SK-N-SH (cell line): ENCODE data around the gene MYLK. TPM values are rescaled to one million over a fixed set of nuclear protein-coding genes. Genes with fewer than 3 reads are reported as not detected.

Experiments
- CTCF ChIA-PET: fragments of 300-600, 350-600 bp; formaldehyde crosslinking; extraction: SDS; loops from one replicate; lab custom pipeline; 2021; lab: Yijun Ruan, JAX
- POLR2A ChIA-PET: fragments of 350-600 bp; sonication (Branson Sonifier 250); formaldehyde crosslinking; extraction: SDS; loops from one replicate; lab custom pipeline; 2020; ENCODE audit warnings: antibody characterized with exemption, inconsistent platforms; lab: Yijun Ruan, JAX
- DNase-seq: peaks from one replicate; pipeline ENCODE4 v3.0.0; 2012
- H2AFZ ChIP-seq: fragments of 200-600 bp; sonication (generic); 2 replicates; pipeline ENCODE4 v1.8.1; 2016; ENCODE audit warnings: antibody characterized with exemption, mild to moderate bottlenecking, low read depth
- H3F3A ChIP-seq: fragments of 200-600 bp; sonication (generic); replicated peaks from 2 replicates; pipeline ENCODE3; 2016; ENCODE audit warnings: antibody characterized with exemption, mild to moderate bottlenecking; ENCODE audit not compliant: insufficient read depth
- H3K27ac ChIP-seq, 2 experiments: fragments of 200-500 bp in 1 of 2; fragments of 200-600 bp in 1 of 2; sonication (Bioruptor generic) in 1 of 2; sonication (generic), shearing (Covaris generic) in 1 of 2; 2 replicates each; pipeline versions ENCODE4 v1.5.1 to v1.6.1; 2014 to 2016; ENCODE audit warnings: low read depth in 2 of 2, inconsistent platforms in 1 of 2, low read length in 1 of 2, mild to moderate bottlenecking in 1 of 2, mixed read lengths in 1 of 2
- H3K27me3 ChIP-seq: fragments of 200-600 bp; sonication (generic), shearing (Covaris generic); 2 replicates; pipeline ENCODE4 v1.6.1; 2016; ENCODE audit warnings: mixed run types; ENCODE audit not compliant: insufficient read depth
- H3K36me3 ChIP-seq, 2 experiments: fragments of 200-500 bp in 1 of 2; fragments of 200-600 bp in 1 of 2; sonication (Bioruptor generic) in 1 of 2; sonication (generic) in 1 of 2; replicated peaks in 1 of 2; 2 replicates each; pipeline versions ENCODE3 to v1.5.1; 2014 to 2016; ENCODE audit warnings: low read length in 1 of 2, mild to moderate bottlenecking in 1 of 2; ENCODE audit not compliant: insufficient read depth in 2 of 2, control insufficient read depth in 1 of 2
- H3K4me1 ChIP-seq, 2 experiments: fragments of 200-500 bp in 1 of 2; fragments of 200-600 bp in 1 of 2; sonication (Bioruptor generic) in 1 of 2; sonication (generic), shearing (Covaris generic) in 1 of 2; 2 replicates each; pipeline versions ENCODE4 v1.5.1 to v1.6.1; 2014 to 2016; ENCODE audit warnings: low read depth in 1 of 2, low read length in 1 of 2, mixed run types in 1 of 2; ENCODE audit not compliant: insufficient read depth in 2 of 2, control insufficient read depth in 1 of 2
- H3K4me2 ChIP-seq: fragments of 200-600 bp; sonication (generic), shearing (Covaris generic); 2 replicates; pipeline ENCODE4 v1.6.1; 2017; ENCODE audit warnings: mixed run types
- H3K4me3 ChIP-seq, 2 experiments: fragments of 200-500 bp in 1 of 2; fragments of 200-600 bp in 1 of 2; sonication (Bioruptor generic) in 1 of 2; sonication (generic), shearing (Covaris generic) in 1 of 2; 2 replicates each; pipeline versions ENCODE4 v1.5.1 to v1.8.1; 2014 to 2016; ENCODE audit warnings: low read depth in 2 of 2, inconsistent platforms in 1 of 2, low read length in 1 of 2, mild to moderate bottlenecking in 1 of 2, mixed read lengths in 1 of 2, moderate library complexity in 1 of 2
- H3K79me2 ChIP-seq: fragments of 200-600 bp; sonication (generic); 2 replicates; pipeline ENCODE4 v1.8.1; 2017; ENCODE audit warnings: mild to moderate bottlenecking; ENCODE audit not compliant: insufficient read depth
- H3K9ac ChIP-seq: fragments of 200-600 bp; sonication (generic); 2 replicates; pipeline ENCODE4 v1.6.1; 2017; ENCODE audit warnings: mixed run types
- H3K9me2 ChIP-seq: fragments of 200-600 bp; sonication (generic); 2 replicates; pipeline ENCODE4 v1.6.1; 2017; ENCODE audit warnings: mixed run types
- H3K9me3 ChIP-seq: fragments of 200-600 bp; sonication (generic); 2 replicates; pipeline ENCODE4 v1.6.1; 2017; ENCODE audit warnings: mixed run types, mild to moderate bottlenecking, moderate library complexity
- H4K20me1 ChIP-seq: fragments of 200-600 bp; sonication (generic); 2 replicates; pipeline ENCODE4 v1.6.1; 2017; ENCODE audit warnings: mild to moderate bottlenecking, mixed run types; ENCODE audit not compliant: insufficient read depth
- EZH2phosphoT487 ChIP-seq: fragments of 200-600 bp; sonication (generic); IDR thresholded peaks from 2 replicates; pipeline ENCODE4 v1.6.1; 2017; ENCODE audit warnings: low read depth, mixed run types, mild to moderate bottlenecking, antibody characterized with exemption, moderate library complexity, borderline replicate concordance
- GABPA ChIP-seq: IDR thresholded peaks from 2 replicates; pipeline ENCODE4 v1.4.0; 2012; ENCODE audit warnings: low read depth, mild to moderate bottlenecking
- MXI1 ChIP-seq: IDR thresholded peaks from 2 replicates; pipeline ENCODE4 v1.6.1; 2012; ENCODE audit warnings: mild to moderate bottlenecking, low read depth, low read length, improper control_type of control experiment
- NRF1 ChIP-seq: IDR thresholded peaks from 2 replicates; pipeline ENCODE4 v1.6.1; 2012; ENCODE audit warnings: low read depth, mild to moderate bottlenecking, low read length
- RCOR1 ChIP-seq: fragments of 150-350 bp; IDR thresholded peaks from 2 replicates; pipeline ENCODE4 v1.6.1; 2017; ENCODE audit warnings: antibody characterized with exemption, low read length
- WGBS: methylation state at CpG from one replicate; pipeline ENCODE4 v1.1.6; 2017; ENCODE audit warnings: low lambda C conversion rate; 5-methylcytosine and 5-hydroxymethylcytosine counted together
- polyA plus RNA-seq, 3 experiments: library from polyadenylated mRNA; depleted of rRNA; stranded (reverse); fragments of >200 nt; gene quantifications; 2 replicates each; pipeline ENCODE4 v1.2.3, GENCODE V29; 2012
- TF ChIP-seq, protein P1 (sequence below): fragments of 150-350 bp; IDR thresholded peaks from 2 replicates; pipeline ENCODE4 v1.6.1; 2016; ENCODE audit warnings: mild to moderate bottlenecking, low read depth, low read length
- TF ChIP-seq, protein P2 (sequence below): IDR thresholded peaks from 2 replicates; pipeline ENCODE4 v1.6.1; 2012; ENCODE audit warnings: mild to moderate bottlenecking, low read depth, low read length, moderate library complexity
- TF ChIP-seq, protein P3 (sequence below): IDR thresholded peaks from 2 replicates; pipeline ENCODE4 v1.4.0; 2012; ENCODE audit warnings: low read depth, borderline replicate concordance
- TF ChIP-seq, protein P4 (sequence below): fragments of 200-600 bp; sonication (generic); IDR thresholded peaks from 2 replicates; pipeline ENCODE4 v1.6.1; 2017; ENCODE audit warnings: antibody characterized with exemption, mild to moderate bottlenecking, moderate library complexity

Gene MYLK
- polyA plus RNA-seq, 1 of the 3 experiments (the other 2 are of a cell fraction) = 272 TPM

DNA sequence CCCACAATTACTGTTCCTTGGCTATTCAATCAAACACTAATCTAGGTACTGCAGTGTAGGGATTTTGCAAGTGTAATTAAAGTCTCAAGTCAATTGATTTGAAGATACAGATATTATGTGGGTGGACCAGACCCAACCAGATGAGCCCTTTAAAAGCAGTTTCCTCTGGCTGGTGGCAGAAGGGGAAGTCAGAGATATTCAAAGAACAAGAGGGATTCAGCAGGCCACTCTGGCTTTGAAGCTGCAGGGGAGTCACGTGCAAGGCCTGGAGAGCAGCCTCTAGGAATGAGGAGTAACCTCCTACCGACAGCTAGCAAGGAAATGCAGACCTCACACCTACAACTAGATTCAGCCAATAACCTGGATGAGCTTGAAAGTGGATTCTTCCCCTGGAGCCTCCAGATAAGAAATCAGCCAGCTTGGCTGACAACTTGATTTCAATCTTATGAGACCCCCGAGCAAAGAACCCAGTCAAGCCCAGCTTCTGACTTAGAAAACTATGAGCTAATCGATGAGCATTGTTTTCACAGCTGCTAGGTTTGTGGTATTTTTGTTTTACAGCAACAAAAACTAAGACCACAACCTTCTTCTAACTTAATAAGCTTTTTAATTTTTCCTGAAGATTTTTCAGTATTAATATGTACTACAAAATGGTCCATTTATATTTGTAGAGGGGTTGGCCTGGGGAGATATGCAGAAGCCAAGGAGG lies 312.7 kb downstream of the MYLK start:
- no peaks in the 10 kb centered on the region for H3K79me2 ChIP-seq

More for the DNA sequence above, 312.7 kb downstream of the MYLK start:
- no peak for DNase-seq
- H3K36me3 ChIP-seq = peaks cover 3 to 9% of the 10 kb centered on the region in 2 experiments
- no peaks in the 10 kb centered on the region for H3K27me3 ChIP-seq
- no peak overlapping the region for H3K27ac ChIP-seq
- H4K20me1 ChIP-seq = no peaks in the 10 kb centered on the region
- ChIA-PET POLR2A (no interaction called here), CTCF (interaction anchor here (1.1 to 5.4 kb wide), 4 partner anchors 12 to 301 kb away, joined by 3 to 46 read pairs (median 4); no protein-coding TSS in a partner anchor)
- H3K4me3 ChIP-seq = no peak overlapping the region
- no peak overlapping the region for H3K4me2 ChIP-seq
- peaks cover 0 to 5% of the 10 kb centered on the region in 2 experiments; a peak in 2 of 4 replicates for H3K4me1 ChIP-seq
- TF ChIP-seq, protein P1, sequence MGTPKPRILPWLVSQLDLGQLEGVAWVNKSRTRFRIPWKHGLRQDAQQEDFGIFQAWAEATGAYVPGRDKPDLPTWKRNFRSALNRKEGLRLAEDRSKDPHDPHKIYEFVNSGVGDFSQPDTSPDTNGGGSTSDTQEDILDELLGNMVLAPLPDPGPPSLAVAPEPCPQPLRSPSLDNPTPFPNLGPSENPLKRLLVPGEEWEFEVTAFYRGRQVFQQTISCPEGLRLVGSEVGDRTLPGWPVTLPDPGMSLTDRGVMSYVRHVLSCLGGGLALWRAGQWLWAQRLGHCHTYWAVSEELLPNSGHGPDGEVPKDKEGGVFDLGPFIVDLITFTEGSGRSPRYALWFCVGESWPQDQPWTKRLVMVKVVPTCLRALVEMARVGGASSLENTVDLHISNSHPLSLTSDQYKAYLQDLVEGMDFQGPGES = no peak
- TF ChIP-seq, protein P2, sequence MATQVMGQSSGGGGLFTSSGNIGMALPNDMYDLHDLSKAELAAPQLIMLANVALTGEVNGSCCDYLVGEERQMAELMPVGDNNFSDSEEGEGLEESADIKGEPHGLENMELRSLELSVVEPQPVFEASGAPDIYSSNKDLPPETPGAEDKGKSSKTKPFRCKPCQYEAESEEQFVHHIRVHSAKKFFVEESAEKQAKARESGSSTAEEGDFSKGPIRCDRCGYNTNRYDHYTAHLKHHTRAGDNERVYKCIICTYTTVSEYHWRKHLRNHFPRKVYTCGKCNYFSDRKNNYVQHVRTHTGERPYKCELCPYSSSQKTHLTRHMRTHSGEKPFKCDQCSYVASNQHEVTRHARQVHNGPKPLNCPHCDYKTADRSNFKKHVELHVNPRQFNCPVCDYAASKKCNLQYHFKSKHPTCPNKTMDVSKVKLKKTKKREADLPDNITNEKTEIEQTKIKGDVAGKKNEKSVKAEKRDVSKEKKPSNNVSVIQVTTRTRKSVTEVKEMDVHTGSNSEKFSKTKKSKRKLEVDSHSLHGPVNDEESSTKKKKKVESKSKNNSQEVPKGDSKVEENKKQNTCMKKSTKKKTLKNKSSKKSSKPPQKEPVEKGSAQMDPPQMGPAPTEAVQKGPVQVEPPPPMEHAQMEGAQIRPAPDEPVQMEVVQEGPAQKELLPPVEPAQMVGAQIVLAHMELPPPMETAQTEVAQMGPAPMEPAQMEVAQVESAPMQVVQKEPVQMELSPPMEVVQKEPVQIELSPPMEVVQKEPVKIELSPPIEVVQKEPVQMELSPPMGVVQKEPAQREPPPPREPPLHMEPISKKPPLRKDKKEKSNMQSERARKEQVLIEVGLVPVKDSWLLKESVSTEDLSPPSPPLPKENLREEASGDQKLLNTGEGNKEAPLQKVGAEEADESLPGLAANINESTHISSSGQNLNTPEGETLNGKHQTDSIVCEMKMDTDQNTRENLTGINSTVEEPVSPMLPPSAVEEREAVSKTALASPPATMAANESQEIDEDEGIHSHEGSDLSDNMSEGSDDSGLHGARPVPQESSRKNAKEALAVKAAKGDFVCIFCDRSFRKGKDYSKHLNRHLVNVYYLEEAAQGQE = no peak
- TF ChIP-seq MXI1 (no peak), EZH2phosphoT487 (no peak), GABPA (no peak), RCOR1 (no peak), NRF1 (no peak)
- TF ChIP-seq, protein P3, sequence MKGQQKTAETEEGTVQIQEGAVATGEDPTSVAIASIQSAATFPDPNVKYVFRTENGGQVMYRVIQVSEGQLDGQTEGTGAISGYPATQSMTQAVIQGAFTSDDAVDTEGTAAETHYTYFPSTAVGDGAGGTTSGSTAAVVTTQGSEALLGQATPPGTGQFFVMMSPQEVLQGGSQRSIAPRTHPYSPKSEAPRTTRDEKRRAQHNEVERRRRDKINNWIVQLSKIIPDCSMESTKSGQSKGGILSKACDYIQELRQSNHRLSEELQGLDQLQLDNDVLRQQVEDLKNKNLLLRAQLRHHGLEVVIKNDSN = no peak
- TF ChIP-seq, protein P4, sequence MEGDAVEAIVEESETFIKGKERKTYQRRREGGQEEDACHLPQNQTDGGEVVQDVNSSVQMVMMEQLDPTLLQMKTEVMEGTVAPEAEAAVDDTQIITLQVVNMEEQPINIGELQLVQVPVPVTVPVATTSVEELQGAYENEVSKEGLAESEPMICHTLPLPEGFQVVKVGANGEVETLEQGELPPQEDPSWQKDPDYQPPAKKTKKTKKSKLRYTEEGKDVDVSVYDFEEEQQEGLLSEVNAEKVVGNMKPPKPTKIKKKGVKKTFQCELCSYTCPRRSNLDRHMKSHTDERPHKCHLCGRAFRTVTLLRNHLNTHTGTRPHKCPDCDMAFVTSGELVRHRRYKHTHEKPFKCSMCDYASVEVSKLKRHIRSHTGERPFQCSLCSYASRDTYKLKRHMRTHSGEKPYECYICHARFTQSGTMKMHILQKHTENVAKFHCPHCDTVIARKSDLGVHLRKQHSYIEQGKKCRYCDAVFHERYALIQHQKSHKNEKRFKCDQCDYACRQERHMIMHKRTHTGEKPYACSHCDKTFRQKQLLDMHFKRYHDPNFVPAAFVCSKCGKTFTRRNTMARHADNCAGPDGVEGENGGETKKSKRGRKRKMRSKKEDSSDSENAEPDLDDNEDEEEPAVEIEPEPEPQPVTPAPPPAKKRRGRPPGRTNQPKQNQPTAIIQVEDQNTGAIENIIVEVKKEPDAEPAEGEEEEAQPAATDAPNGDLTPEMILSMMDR = no peak
- H3K9me3 ChIP-seq = no peaks in the 10 kb centered on the region
- WGBS = 88% methylated on average over 4 of the region's 4 CpGs
- no peak overlapping the region for H2AFZ ChIP-seq
- no peaks in the 10 kb centered on the region for H3K9me2 ChIP-seq
- no peak overlapping the region for H3K9ac ChIP-seq
- H3F3A ChIP-seq = no peaks in the 10 kb centered on the region
